T-helper 22 cell (primary cell): Measurements from ENCODE around the gene EAF1.
"Not testable (repeated sequence)": the region's sequence is repeated elsewhere in the genome, so short reads cannot be mapped to it uniquely, and the experiment has no call there.

Experiments
- DNase-seq: peaks from one replicate; pipeline ENCODE4 v3.0.0-alpha.2; 2020; ENCODE audit warnings: low read depth

EAF1 gene

DNA sequence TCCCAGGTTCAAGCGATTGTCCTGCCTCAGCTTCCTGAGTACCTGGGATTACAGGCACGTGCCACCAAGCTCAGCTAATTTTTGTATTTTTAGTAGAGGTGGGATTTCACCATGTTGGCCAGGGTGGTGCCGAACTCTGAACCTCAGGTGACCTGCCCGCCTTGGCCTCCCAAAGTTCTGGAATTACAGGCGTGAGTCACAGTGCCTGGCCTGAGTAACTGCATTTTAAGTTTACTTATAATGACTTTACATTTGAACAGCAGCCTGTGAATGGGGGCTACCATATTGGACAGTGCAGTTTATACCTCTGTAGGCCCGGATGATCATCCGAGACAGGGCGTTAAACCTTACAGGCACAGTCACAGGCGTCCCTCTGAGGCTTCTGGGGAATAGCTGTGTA is 24.8 kb downstream of the EAF1 start:
- no peak for DNase-seq

DNA sequence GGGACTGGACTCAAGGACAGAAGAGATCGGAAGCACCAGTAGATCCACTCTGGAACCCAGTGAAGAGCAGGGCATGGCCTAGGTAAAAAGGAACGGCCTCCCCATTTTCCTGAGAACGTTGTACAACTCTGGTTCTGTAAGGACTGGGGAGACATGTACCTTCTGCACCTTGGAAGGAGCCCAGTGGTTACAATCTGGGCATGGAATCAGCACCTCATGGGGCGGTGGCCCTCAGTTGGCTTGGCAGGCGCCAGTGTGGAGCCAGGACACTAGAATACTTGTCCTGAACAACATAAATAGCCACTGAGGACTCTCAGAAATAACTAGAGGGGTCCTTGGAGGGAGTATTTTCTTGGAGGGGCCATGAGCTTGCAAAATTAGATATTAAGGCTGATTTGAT is 25.6 kb downstream of the EAF1 start:
- no peak for DNase-seq

DNA sequence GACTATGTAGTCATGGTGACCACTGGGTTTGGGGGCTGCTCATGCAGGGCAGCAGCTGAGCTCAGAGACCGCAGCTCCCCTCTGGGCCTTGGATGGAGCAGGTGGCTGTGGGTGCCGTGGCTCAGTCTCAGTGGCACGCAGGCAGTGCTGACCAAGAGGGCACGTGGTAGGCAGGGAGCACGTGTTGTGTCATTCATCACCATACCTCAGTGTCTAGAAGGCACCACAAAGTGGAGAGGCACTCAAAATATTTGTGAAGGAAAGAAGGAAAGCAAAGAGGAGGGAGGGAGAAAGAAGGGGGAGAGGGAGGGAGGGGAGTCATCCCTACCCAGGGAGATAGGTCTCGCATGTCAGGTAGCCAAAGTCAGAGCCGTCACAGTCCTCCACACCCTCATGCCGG is 26.1 kb downstream of the EAF1 start:
- no peak for DNase-seq

DNA sequence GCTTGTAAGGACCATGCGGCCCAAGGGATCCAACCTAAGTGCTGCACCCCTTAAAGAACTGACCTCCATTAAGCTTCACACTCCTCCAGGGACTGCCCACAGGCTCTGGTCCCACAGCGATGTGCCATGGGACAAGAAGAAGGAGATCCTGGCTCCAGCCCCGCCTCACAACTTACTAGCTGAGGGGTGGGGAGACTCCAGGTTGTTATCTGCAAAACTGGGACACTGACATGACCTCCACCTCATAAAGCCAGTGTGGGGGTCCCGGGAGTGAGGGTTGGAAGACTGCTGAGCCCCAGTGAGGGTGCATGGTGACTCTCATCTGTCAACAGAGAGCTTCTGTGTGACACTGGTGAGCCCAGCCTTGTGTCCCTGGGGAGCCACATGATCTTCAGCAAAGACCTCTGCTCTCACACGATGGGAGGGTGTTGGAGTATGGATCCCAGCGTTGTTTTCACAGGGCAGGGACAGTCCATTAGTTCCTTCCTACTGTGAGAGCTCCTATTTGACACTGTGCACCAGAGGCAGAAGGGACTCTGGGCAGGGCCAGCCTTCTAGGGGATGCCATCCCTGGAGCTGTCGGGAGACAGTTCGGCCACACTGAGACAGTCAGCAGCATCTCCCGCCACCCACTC is 26.7 kb downstream of the EAF1 start:
- no peak for DNase-seq

DNA sequence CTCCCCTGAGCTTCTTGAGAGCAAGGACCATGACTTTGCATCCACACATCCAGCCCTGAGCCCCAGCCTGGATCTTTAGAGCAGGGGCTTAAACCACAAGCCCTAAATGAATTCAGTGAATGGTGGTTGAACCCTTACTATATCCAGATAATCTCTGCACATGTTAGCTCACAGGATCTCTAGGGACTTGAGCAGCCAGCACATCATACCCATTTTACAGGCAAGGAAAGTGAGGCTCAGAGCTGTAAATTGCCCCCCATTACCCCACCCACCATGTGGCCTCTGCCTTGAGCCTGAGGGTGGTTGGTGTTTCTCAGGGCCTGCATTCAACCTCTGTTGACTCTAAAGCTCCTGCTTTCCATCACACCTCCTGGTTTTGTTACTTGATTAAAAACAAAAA is 27.6 kb downstream of the EAF1 start:
- DNase-seq, result no peak

DNA sequence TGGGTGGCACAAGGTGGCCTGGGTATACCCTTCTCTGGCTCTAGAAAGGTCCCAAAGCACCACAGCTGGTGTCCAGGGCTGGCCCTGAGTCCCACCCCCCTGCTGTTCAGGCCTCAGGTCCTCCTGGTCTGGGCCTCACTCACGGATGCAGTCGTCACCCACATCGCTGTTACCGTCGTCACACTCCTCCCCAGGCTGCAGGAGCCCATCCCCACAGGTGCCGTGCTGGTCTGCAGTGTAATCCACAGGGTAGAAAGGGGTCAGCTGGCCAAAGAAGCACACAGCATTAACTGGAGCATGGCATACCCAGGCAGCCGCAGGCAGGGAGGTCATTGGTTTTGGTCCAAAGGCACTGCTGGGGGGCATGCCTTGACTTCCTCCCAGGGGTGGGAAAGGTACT is 28.4 kb downstream of the EAF1 start:
- DNase-seq, result no peak

DNA sequence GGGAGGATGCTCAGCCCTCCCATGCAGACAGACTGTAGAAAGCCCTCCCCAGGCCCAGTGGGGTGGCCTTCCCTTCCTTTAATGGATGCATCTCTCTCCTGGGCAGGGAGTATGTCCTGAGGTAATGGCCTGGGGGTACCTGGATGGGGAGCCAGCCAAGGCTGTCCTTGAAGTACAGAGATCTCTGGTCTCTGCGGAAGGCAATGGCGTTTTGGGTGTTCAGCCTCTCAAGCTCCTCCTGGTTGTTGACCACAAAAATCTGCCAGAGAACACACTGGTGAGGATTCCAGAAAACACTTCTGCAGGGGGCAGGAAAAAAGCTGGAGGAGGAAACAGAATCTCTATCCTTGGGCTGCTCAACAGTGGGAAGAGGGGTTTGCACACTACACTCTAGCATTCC is 28.9 kb downstream of the EAF1 start:
- DNase-seq, result no peak

DNA sequence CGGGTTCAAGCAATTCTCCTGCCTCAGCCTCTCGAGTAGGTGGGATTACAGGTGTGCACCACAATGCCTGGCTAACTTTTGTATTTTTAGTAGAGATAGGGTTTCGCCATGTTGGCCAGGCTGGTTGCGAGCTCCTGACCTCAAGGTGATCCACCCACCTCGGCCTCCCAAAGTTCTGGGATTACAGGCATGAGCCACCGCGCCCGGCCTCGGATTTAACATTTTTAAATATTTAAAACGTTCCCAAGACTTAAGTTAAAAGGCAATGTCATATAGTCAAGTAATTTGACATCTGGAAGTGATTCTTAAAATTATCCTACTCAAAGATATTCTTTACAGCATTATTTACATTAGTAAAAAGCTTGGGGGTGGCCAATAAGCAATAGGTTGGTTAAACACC is 29.5 kb downstream of the EAF1 start:
- DNase-seq, result not testable (repeated sequence)

DNA sequence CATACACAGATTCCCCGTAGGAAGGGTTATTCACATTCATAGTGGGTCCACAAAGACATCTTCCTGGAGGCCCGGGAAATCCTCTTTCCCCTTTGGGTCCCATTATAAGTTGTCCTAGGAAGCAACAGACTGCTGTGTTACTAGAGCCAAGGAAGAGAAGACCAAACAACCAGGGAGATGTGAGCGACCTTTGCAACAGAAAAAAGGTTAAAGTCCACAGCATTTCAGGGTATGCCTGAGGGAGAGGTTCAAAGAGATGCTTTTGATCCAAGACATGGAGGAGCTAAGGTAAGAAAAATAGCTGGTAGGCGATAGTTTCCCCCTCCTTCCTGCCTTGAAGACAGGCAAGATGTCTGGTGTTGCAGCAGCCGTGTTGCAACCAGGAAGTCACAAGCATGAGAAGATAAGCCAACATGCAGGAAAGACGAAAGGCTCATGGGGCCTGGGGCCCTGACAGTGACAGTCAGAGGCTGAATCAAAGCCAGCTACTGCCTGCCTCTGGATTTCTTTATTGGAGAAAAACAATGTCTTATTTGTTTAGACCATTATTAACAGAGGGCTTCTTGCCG is 30.9 kb downstream of the EAF1 start:
- no peak for DNase-seq

DNA sequence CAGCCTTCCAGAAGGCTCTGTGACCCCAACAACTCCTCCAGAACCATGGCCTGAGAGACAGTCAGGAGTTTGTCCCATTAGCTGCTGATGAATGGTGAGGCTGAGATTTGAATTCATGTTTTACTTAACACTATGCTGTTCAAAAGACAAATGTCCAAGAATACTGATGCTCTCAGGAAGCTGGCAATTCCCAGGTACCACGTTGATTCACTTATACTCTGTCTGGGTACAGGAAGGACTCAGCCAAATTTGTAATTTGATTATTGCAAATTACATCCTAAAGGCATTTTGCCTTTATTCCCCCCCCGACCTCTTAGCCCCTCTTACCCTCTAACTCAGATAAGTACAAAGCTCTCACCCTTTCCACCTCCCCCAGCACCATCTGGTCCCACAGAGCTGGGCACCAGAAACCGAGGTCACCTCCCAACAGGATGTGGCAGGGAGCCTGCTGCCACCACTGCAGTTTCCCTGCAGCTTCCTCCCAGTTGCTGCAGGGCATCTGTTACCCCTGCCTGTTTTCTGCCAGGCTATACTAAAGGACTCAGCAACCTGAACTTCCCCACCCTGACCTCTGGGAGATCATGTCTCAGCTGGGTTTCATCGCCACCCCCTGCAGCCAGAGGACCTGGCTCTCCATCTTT is 33.6 kb downstream of the EAF1 start:
- DNase-seq, result no peak

DNA sequence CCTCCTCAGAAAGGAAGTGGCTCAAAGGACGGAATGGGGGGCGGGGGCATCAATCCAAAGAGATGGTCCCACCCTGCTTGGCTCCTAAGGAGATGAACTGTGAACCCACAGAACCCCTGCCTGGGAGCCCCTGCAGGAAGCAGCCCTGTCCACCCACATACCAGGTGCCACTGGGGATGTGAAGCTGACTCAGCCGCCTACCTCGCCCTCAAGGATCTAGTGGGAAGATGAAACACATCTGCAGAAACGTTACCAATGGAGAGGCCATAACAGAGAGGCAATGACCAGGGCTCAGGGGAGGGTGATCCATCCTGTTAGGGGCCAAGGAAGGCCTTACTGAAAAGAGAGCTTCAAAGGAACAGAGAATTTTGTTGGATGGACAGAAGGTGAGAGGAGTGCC is 35.1 kb downstream of the EAF1 start:
- no peak for DNase-seq

DNA sequence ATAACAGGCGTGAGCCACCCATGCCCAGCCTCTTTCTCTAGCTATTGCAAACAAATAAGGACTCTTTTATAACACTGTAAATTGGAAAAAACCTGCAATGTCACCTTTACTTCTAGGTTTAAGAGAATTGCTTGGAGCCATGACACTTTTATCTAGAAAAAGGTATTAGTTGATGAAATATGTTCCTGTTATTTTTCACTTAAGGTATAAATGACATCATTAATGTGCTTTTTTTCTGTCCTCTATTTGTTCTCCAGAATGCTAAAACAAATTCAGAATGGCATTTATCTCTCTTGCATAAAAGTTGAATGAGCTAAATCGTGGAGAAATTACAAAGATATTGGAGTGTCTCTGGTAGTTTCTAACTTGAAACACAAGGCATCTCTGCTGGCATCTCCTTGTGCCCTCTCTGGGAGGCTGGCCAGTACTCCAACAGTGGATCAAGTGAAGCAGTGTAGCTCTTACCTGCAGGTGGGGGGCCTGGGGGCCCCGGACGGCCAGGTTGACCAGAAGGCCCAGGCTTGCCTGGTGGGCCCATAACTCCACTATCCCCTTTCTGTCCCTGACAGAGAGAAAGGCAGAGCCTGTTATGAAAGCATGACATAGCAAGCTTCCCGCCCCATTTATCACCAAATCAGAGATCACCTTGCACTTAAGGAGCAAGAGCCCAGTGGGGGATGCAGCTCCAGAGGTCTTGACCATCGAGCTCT is 38.6 kb downstream of the EAF1 start:
- DNase-seq, result no peak

DNA sequence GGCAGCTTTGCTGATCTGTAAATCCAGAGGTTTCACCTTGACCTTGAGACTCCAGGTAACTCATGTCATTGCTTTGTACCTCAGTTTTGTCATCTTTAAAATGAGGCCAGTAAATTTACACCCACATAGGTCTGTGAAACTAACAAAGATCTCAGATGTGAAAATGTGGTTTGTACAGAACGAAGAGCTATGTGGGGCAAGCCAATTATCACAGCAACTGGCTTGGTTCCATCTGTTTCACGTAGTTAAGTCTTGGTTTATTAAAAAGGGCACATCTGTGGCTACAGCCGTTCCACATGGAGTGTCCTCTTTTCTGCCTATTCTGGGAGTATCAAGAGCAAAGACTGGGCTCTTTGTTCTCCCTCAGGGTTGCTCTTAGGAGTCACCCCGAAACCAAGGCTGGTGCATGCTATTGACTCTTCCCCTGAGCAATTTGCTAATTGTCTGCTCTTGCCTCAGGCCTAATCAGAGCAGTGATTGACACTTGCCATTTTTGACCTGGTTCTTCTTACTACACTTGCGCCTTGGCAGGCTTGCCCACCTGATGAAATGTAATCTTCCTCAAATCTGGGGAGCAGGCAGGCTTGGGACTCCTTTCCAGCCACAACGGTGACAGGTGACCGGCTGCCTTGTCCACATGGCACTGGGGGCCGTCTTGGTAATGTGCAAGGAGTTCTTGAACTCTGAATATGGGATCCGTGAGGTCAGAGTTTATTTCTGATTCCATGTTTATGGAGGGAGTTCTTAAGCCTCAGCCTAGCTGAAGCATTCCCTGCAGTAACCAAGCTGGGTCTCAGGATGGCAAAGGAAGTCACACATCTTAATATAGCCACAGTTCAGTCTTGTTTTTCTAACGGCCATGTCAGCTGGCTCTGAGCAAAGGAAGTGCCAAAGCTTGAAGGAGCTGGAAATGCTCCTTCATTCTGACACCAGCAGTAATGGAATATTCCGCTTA is 40.1 kb downstream of the EAF1 start:
- no peak for DNase-seq

DNA sequence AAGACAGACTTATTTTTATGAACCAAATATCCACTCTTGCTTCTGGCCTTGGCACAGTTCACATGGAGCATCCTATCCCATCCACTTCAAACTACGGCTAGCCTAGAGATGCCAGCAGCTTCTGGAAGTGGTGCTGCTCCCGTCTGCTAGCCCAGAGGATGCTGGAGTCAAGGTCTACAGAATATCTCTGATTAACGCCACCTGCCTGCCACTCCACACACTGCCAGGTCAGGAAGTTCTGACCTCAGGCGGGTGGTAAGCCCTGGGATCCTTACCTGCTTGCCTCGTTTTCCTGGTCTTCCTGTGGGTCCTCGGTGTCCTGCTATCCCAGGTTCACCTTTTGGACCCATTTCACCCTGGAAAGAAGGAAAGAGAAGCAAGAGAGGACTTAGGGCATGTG is 42.9 kb downstream of the EAF1 start:
- DNase-seq, result no peak

DNA sequence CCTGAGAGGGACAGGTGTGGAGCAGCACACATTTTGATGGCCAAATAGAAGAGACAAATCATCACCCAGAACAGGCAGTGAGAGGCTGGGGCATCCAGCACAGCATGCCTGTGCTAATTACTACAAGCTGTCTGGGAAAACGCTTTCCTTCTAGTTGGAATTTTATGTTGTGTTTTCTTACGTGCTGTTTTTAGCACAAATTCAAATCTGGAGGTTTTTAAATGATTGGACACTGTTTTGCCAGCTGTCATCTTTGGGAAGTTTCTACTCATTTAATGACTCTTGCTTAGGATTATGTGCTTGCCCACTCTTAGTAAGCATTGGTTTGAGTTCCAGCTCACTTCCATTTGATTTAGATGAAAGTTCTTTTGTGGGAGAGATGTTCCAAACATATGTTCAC is 43.5 kb downstream of the EAF1 start:
- DNase-seq, result no peak

DNA sequence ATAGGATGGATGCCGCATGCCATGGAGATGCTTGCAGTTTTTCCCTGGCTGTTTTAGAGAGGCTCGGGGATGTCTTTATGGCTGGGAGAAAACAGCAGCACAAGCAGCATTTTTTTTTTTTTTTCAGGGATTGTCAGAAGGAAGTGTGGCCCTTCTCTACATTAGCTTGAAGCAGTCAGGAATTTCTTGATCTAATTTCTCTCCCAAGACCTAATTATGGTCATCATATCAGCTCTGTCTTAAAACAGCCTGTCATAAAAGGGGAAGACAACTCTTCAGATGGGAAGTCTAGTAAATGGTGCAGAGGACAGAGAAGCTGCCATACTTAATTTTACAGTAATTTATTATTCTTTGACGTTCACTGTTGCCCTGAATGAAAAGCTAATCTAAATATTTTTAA is 44.5 kb downstream of the EAF1 start:
- no peak for DNase-seq

DNA sequence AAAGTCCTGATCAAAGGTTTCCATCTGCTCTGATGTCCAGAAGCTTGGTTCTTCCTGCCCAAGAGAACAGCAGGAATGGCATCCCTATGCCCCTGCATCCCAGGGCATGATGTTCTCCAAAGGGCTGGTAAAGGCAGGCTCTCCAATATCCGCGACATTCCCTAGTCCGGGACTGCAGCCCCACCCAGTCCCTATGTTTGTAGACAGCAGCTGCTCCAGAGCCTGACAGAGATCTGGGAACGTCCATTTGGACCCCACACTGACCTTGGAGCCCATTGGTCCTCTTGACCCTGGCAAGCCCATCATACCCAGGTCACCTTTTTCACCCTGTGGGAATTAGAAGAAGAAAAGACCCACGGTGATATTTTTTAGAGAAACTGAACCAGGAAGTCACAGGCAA is 47.8 kb downstream of the EAF1 start:
- DNase-seq, result no peak

DNA sequence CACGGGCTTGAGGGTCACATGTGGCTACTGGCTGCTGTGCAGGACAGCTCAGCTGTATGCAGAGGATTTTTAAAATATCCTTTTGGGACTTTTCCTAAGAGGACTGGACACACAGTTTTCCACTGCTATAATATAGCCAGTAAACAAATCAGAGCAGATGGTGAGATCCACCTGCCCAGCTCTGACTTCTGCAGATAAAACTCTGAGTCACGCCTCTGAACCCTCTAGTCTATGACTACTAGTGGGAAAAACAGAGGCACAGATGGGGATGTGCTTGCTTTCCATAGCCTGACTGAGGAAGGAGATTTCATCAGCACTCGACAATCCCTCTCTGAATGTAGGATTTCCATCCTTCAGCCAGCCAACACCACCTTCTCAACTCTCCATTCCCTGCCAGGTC is 49.0 kb downstream of the EAF1 start:
- DNase-seq, result no peak

DNA sequence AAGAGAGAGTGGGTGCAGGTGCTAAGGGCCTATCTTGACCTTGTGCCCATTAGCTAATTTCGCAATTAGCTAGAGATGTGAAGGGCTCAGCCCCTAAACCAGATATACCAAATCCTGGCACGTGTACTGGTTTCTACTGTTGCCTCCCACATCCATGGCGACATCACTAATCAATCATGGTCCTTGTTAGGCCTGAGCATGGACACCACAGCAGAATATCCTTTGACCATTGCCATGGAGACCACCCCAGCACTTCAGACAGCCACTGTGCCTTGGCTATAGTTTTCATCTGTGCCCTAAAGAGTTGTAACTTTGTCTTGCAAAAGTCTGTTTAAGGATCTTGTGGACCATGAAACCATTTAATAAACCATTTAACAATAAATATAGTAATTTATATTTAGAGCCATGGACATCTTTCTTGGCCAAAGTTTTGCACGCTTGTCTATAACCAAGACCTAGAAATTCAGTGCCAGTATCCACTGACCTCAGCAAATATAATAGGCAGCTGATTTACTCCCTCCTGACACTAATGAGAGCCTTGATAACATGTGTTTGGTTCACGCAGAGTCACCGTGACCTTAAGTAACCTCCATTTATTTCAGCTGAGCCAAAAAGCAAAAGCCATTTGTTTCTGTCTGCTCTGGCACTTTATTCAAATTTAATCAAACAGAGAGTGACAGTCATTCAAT is 50.7 kb downstream of the EAF1 start:
- no peak for DNase-seq

DNA sequence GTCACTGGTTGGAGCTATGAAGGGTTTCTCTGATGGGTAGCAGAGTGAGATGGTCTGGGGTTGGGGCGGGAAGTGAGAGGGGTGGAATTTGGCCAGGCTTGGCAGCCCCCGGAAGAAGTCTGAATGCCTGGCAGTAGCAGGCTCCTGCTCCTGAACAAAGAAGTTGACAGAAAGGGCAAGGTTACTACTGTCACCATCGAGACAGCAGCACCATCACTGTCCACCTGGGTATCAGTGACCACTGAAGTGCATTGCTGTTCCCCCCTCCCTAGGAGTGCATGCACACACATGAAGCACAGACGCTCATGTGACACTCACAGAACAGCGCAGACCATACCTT is 51.2 kb downstream of the EAF1 start:
- DNase-seq, result no peak

DNA sequence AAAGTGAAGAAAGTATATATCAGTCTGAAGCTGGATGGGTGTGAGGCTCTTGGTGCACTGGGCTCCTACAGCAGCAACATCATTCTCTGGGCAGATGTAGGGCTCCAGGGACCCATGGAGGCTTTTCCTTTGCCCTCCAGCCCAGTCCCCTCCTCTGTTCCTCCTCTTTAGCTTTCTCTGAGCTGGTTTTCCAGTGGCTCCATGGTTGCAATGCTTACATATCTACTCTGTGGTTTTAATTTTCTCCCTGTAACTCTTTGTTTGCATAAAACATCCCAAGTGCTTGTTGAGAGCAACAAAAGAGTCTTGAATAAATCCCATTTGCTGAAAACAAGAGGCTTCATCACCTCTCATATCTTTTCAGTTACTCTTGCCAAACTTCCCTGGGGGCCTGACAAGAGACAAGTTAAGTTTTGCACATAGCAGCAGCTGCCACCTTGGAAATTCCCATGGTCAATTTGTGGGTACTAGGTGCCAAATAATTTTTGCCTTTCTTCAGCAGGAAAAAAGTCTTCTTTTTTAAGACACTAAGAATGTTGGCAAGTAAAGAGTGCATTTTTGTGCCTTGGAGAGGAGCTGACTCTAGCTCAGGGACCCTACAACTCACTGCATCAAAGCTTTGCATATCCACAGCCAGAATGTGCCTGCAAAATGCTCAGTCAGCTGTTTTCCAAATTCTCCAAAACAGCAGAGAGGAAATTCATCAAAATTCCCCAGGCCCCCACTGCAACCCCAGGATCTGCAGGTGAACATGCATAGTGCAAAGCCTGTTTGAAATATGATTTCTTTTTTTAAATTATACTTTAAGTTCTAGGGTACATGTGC is 52.2 kb downstream of the EAF1 start:
- DNase-seq, result no peak
